Fibroblast of mammary gland (primary cell): ENCODE data around the gene CHCHD3.

ENCODE experiments used
- DNase-seq: peaks from one replicate; pipeline ENCODE4 v3.0.0-alpha.2; 2010; ENCODE audit warnings: low read depth
- H3K4me3 ChIP-seq: 2 replicates; pipeline ENCODE4 v1.5.1; 2011; ENCODE audit warnings: low read depth, mild to moderate bottlenecking, low read length, moderate library complexity; ENCODE audit not compliant: control insufficient read depth
- TF ChIP-seq, protein P1 (sequence below): conservative IDR thresholded peaks from 2 replicates; pipeline ENCODE4 v1.5.1; 2011; ENCODE audit warnings: low read depth, low read length, inconsistent platforms; ENCODE audit not compliant: control insufficient read depth, insufficient read depth

The CHCHD3 gene

GRCh38 chr7:133007961-133008360 lies 73.9 kb downstream of the CHCHD3 start:
- H3K4me3 ChIP-seq: no peak overlapping the region
- DNase-seq: no peak
- TF ChIP-seq, protein P1, sequence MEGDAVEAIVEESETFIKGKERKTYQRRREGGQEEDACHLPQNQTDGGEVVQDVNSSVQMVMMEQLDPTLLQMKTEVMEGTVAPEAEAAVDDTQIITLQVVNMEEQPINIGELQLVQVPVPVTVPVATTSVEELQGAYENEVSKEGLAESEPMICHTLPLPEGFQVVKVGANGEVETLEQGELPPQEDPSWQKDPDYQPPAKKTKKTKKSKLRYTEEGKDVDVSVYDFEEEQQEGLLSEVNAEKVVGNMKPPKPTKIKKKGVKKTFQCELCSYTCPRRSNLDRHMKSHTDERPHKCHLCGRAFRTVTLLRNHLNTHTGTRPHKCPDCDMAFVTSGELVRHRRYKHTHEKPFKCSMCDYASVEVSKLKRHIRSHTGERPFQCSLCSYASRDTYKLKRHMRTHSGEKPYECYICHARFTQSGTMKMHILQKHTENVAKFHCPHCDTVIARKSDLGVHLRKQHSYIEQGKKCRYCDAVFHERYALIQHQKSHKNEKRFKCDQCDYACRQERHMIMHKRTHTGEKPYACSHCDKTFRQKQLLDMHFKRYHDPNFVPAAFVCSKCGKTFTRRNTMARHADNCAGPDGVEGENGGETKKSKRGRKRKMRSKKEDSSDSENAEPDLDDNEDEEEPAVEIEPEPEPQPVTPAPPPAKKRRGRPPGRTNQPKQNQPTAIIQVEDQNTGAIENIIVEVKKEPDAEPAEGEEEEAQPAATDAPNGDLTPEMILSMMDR: no peak

DNA sequence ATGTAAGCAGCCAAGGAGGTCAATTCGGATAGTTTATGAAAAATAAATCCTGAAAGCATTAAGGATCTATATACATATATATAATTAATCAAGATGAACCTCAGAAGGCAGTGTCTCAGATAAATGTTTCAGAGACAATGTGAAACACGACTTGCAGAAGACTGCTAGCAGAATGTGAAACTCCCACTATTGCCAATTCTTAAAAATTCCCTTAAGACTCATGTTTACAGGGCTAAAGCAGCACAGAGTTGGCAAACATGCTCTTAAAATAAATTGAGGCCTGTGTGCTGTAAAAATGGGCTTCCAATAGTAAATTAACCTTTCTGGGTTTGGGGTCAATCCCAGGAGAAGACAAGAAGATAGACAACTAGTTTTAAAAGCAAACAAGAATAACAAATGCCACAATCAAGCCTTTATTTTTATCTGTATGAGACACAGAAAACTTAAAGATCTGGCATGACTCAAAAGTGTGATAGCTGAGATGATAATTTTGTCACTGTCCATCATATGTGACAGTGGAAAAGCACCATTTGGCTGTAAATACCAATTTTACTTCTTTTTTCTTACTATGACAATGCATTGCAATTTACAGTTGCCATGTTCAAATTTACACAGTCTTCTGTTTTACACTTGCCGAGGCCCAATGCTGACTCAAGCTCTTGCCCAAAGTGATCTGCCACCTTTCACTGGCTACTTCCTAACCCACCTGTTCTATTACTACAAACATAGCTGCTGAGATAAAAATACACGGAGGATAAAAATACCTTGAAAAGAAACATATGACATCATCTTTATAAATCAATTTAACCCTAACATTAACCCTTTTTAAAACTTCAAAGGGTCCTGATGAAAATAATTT lies 78.6 kb downstream of the CHCHD3 start:
- no peak overlapping the region for H3K4me3 ChIP-seq
- no peak for DNase-seq
- TF ChIP-seq, protein P1: no peak

GRCh38 chr7:133001727-133002126 lies 80.2 kb downstream of the CHCHD3 start:
- no peak overlapping the region for H3K4me3 ChIP-seq
- TF ChIP-seq, protein P1: no peak
- no peak for DNase-seq

- TF ChIP-seq, protein P1: no peak
- DNase-seq: no peak
- no peak overlapping the region for H3K4me3 ChIP-seq
These were observed 82.0 kb downstream of the CHCHD3 start for GRCh38 chr7:132999845-133000244.

GRCh38 chr7:132998763-132999162 lies 83.1 kb downstream of the CHCHD3 start:
- H3K4me3 ChIP-seq: no peak overlapping the region
- TF ChIP-seq, protein P1: no peak
- no peak for DNase-seq

- H3K4me3 ChIP-seq: no peak overlapping the region
- DNase-seq: no peak
- TF ChIP-seq, protein P1: no peak
These were observed 84.4 kb downstream of the CHCHD3 start for GRCh38 chr7:132997505-132997904.
